Endodermal cell (in vitro differentiated cells): ENCODE results near the gene TBCD. TPM values are rescaled to one million over a fixed set of nuclear protein-coding genes. Genes with fewer than 3 reads are reported as not detected.
"Not testable (repeated sequence)": the region's sequence is repeated elsewhere in the genome, so short reads cannot be mapped to it uniquely, and the experiment has no call there.

Experiments
- DNase-seq: peaks from one replicate; pipeline ENCODE4 v3.0.0-alpha.2; 2017
- H3K27ac ChIP-seq: 2 replicates; pipeline ENCODE4 v1.5.1; 2013; ENCODE audit warnings: mild to moderate bottlenecking, low read depth, low read length, moderate library complexity
- H3K27me3 ChIP-seq: 2 replicates; pipeline ENCODE4 v1.6.1; 2013; ENCODE audit warnings: mild to moderate bottlenecking, low read length, moderate library complexity; ENCODE audit not compliant: insufficient read depth, control insufficient read depth, poor library complexity, severe bottlenecking
- H3K36me3 ChIP-seq: 2 replicates; pipeline ENCODE4 v1.7.0; 2013; ENCODE audit warnings: mild to moderate bottlenecking, low read length, moderate library complexity; ENCODE audit not compliant: control insufficient read depth, insufficient read depth
- H3K4me1 ChIP-seq: one replicate; pipeline ENCODE4 v1.7.0; 2013; ENCODE audit warnings: low read length; ENCODE audit not compliant: control insufficient read depth, insufficient read depth
- H3K4me3 ChIP-seq: 2 replicates; pipeline ENCODE4 v1.5.1; 2013; ENCODE audit warnings: mild to moderate bottlenecking, low read length, moderate library complexity
- H3K9ac ChIP-seq: 2 replicates; pipeline ENCODE4 v1.6.1; 2013; ENCODE audit warnings: mild to moderate bottlenecking, low read length, moderate library complexity; ENCODE audit not compliant: poor library complexity, severe bottlenecking; ENCODE audit errors: extremely low read depth
- H3K9me3 ChIP-seq: 2 replicates; pipeline ENCODE4 v1.6.1; 2013; ENCODE audit warnings: mild to moderate bottlenecking, low read length, moderate library complexity; ENCODE audit not compliant: control insufficient read depth
- H3K27ac Mint-ChIP-seq: 2 replicates; pipeline ENCODE4 v1.8.0; 2020; ENCODE audit warnings: mixed read lengths
- H3K27me3 Mint-ChIP-seq: 2 replicates; pipeline ENCODE4 v1.8.0; 2021; ENCODE audit warnings: mild to moderate bottlenecking, mixed read lengths; ENCODE audit not compliant: insufficient read depth
- H3K36me3 Mint-ChIP-seq: 2 replicates; pipeline ENCODE4 v1.8.0; 2020; ENCODE audit warnings: low read depth, mixed read lengths
- H3K4me1 Mint-ChIP-seq: 2 replicates; pipeline ENCODE4 v1.8.0; 2020; ENCODE audit warnings: mixed read lengths
- H3K4me3 Mint-ChIP-seq: 2 replicates; pipeline ENCODE4 v1.8.0; 2020; ENCODE audit warnings: mild to moderate bottlenecking, moderate library complexity, mixed read lengths
- H3K9me3 Mint-ChIP-seq: 2 replicates; pipeline ENCODE4 v1.8.0; 2020; ENCODE audit warnings: mild to moderate bottlenecking, mixed read lengths
- CTCF ChIP-seq: fragments of 200-600 bp; sonication (generic); conservative IDR thresholded peaks from 2 replicates; pipeline ENCODE4 v1.5.0; 2021; ENCODE audit warnings: antibody characterized with exemption, mild to moderate bottlenecking
- WGBS, 2 experiments: methylation state at CpG; one replicate each; pipeline versions ENCODE4 v1.1.5 to v1.1.7; 2013; ENCODE audit warnings: missing lambda C conversion rate in 2 of 2, mixed read lengths in 1 of 2; ENCODE audit not compliant: insufficient coverage in 1 of 2, insufficient read length in 1 of 2; 5-methylcytosine and 5-hydroxymethylcytosine counted together
- total RNA-seq, 2 donors: library from RNA; stranded (reverse); fragmentation: NEBNext Ultra II Directional in 1 of 2; extraction: Animal tissue kit (Norgen Biotek cat#: 25700) in 1 of 2; gene quantifications; 2 replicates in 1 of 2; 3 replicates in 1 of 2; pipeline ENCODE4 v1.2.1, GENCODE V29; 2021

Gene TBCD
- total RNA-seq, 2 donors from 2014 or later, result 107 TPM

GRCh38 chr17:82984751-82985427, 233.0 kb downstream of the TBCD start:
- Mint-ChIP-seq H3K4me3 (no peak overlapping the region), H3K27ac (no peak overlapping the region), H3K4me1 (peaks cover 8% of the 10 kb centered on the region), H3K36me3 (peaks cover 11% of the 10 kb centered on the region), H3K27me3 (peaks cover 1% of the 10 kb centered on the region), H3K9me3 (no peaks in the 10 kb centered on the region)
- H3K27me3 ChIP-seq, result no peaks in the 10 kb centered on the region
- H3K9ac ChIP-seq, result no peak overlapping the region
- H3K4me1 ChIP-seq, result no peaks in the 10 kb centered on the region
- DNase-seq, result peak; percentile 35
- WGBS, 2 experiments, result 92 to 97% methylated on average over 5 to 15 of the region's 15 CpGs
- H3K36me3 ChIP-seq, result no peaks in the 10 kb centered on the region
- no peaks in the 10 kb centered on the region for H3K9me3 ChIP-seq
- TF ChIP-seq CTCF, result no peak
- H3K27ac ChIP-seq, result no peak overlapping the region
- H3K4me3 ChIP-seq, result no peak overlapping the region

GRCh38 chr17:82985428-82985805, 233.6 kb downstream of the TBCD start:
- no peak overlapping the region for H3K27ac ChIP-seq
- 86 to 94% methylated on average over 9 to 11 of the region's 11 CpGs for WGBS, 2 experiments
- Mint-ChIP-seq H3K4me1 (peaks cover 8% of the 10 kb centered on the region), H3K36me3 (peaks cover 11% of the 10 kb centered on the region), H3K27me3 (peaks cover 1% of the 10 kb centered on the region), H3K9me3 (no peaks in the 10 kb centered on the region), H3K27ac (no peak overlapping the region), H3K4me3 (no peak overlapping the region)
- peak; percentile 31 for DNase-seq
- no peak for TF ChIP-seq CTCF
- H3K4me1 ChIP-seq, result no peaks in the 10 kb centered on the region
- H3K9ac ChIP-seq, result no peak overlapping the region
- H3K4me3 ChIP-seq, result no peak overlapping the region
- no peaks in the 10 kb centered on the region for H3K9me3 ChIP-seq
- no peaks in the 10 kb centered on the region for H3K27me3 ChIP-seq
- H3K36me3 ChIP-seq, result no peaks in the 10 kb centered on the region

GRCh38 chr17:82985973-82986372, 234.1 kb downstream of the TBCD start:
- peak; percentile 73 for DNase-seq
- Histone ChIP-seq H3K27me3 (no peaks in the 10 kb centered on the region), H3K9me3 (no peaks in the 10 kb centered on the region), H3K4me1 (no peaks in the 10 kb centered on the region), H3K9ac (no peak overlapping the region), H3K36me3 (no peaks in the 10 kb centered on the region), H3K27ac (no peak overlapping the region), H3K4me3 (no peak overlapping the region)
- TF ChIP-seq CTCF, result no peak
- H3K4me3 Mint-ChIP-seq, result no peak overlapping the region
- no peak overlapping the region for H3K27ac Mint-ChIP-seq
- H3K4me1 Mint-ChIP-seq, result peaks cover 8% of the 10 kb centered on the region
- 56 to 60% methylated on average over 15 to 17 of the region's 17 CpGs for WGBS, 2 experiments
- no peaks in the 10 kb centered on the region for H3K9me3 Mint-ChIP-seq
- peaks cover 11% of the 10 kb centered on the region for H3K36me3 Mint-ChIP-seq
- H3K27me3 Mint-ChIP-seq, result peaks cover 1% of the 10 kb centered on the region

- peaks cover 13% of the 10 kb centered on the region for H3K9me3 ChIP-seq
- H3K4me3 ChIP-seq, H3K36me3 ChIP-seq, H3K27ac Mint-ChIP-seq, H3K27ac ChIP-seq, H3K9ac ChIP-seq, DNase-seq, H3K27me3 ChIP-seq, H3K4me1 ChIP-seq, H3K9me3 Mint-ChIP-seq, H3K27me3 Mint-ChIP-seq, H3K4me1 Mint-ChIP-seq, H3K4me3 Mint-ChIP-seq: not testable (repeated sequence)
- WGBS, 2 experiments, result 96% methylated on average over 3 of the region's 3 CpGs; no CpG with 5 or more reads in 1 of the 2 experiments
- H3K36me3 Mint-ChIP-seq, result peaks cover 10% of the 10 kb centered on the region
Measured at GRCh38 chr17:82989051-82989450, 237.2 kb downstream of the TBCD start.
